HG02938 (cell line): ENCODE data around the gene SPRYD3.

Experiments used
- ATAC-seq: cut with Tn5 transposase; IDR thresholded peaks from one replicate; pipeline ENCODE4 v1.9.1; 2021; ENCODE audit warnings: mild to moderate bottlenecking, moderate library complexity; ENCODE audit not compliant: unreplicated experiment

Gene SPRYD3

DNA sequence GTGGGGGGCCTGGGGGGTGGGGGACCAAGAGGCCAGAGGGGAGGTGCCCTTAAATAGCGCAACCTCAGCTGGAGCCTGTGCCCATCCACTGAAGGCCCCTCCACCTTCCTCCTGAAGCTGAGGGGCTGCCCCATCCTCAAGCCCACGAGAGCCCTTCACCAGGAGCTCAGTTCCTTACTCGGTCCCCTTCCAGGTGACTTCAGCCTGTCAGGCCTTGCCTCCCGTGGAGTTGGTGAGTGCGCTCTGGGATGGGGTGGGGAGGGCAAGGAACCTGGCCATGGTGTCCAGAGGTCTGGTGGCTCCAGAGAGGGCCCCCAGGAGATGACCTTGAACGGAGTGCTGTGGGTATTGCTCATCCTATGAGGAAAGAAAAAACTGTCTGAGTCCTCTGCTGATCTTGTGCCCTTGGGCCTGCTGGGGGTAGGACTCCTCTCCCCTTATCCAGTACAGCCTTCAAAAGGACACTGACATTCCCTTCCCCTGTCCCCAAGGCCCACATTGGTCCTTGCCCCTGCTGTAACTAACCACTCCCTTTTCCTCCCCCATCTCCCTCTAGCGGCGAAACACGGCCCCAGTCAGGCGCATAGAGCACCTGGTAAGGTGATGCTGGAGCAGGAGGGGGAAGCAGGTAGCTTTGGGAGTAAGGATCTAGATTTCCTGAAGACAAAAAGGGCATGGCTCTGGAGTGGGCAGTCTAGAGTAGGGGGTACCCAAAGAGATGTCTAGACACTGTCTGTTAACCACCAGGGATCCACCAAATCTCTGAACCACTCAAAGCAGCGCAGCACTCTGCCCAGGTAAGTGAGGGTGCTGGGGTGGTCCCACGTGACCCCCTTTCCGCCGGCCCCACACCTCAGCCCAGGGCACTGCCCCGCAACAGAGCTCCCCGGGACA lies 25.7 kb downstream of the SPRYD3 start:
- ATAC-seq: no peak

DNA sequence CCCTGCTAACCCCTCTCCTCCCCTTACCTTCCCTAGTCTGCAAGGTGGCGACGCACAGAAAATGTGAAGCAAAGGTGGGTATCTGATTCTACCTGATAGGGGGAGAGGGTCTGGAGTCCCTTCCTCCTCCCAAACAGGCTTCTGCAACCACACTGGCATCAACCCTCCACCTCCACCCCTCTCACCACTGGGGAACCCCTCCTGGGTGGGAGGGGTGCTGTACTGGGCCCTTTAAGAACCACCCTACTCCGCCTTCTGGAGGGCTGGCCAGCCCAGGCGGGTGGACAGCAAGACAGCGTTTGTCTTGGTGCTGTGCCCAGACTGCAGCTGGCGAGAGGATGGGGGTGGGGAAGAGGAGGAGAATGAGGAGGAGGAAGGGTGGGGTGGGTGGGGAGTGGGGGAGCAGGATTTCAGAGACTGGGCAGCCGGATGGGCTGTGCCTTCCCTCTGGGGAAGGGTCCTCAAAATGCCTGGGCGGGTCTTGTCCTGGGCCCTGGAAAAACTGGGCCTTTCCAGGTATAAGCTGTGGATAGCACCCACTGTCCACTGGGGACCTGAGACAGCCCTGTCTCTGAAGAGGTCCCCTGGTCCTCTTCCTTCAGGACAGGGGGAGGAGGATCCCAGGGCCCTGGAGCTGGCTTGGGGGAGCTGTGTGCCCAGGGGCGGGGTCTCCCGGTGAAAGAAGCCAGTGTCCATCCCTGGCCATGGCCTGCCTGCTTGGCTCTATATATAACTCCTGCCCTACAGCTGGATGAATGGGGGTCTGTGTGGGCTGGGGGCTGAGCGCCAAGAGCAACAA lies 26.6 kb downstream of the SPRYD3 start:
- ATAC-seq: no peak

DNA sequence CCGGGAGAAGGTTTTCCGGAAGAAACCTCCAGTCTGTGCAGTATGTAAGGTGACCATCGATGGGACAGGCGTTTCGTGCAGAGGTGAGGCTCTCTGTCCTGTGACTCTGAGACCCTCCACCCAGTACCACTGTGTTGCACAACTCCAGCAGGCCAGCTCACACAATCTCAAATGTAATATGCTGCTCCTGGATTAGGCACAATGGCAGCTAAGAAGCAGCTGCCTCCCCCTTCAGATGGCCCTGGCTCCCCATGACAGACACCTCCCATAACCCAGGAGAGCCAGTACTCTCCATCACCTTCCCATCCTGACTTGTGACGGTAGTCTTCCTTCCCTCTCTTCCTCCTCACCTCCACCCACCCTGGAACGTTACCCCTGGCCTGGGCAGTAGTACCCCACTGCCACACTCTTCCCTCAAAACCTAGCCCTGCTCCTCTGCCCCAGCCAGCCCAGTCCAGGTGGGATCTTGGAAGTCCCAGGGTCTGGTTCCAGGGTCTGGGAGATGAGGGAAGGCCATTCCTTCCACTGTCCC lies 27.2 kb downstream of the SPRYD3 start:
- ATAC-seq: no peak

DNA sequence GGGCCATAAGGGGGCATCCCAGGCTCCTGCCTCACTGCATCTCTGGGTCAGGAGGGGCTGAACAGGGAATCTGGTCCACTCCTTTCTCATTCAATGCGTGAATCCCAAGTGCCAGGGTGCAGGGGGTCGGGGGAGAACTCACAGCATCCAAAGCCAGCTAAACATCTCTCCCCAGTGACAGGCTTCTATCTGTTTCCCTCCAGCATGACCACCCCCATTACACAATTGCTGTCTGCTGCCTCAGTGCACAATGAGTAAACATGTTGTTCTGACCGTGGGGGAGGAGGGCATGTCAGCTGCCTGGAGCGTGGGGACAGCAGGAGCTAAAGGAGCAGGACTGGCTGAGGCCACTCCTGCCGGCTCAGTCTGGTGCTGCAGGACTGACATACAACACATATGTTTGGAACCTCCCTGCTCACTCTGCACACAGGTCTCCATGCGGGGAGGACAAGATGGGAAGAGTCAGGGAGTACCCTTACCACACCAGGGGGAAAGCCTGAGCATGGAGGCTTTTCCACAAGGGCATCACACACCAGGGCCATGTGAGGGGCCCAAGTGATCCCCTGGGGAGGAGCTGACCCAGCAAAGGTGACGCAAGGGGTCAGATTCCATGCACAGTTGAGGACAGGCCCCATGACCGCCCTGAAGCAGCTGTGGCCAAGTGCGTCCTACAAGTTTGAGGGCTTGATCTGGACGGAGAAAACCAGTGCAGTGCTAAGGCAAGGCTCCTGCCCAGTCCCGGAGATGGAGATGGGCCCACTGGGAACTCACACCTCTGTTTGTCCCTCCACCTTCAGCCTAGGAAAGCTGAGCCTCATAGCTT lies 27.9 kb downstream of the SPRYD3 start:
- no peak for ATAC-seq

DNA sequence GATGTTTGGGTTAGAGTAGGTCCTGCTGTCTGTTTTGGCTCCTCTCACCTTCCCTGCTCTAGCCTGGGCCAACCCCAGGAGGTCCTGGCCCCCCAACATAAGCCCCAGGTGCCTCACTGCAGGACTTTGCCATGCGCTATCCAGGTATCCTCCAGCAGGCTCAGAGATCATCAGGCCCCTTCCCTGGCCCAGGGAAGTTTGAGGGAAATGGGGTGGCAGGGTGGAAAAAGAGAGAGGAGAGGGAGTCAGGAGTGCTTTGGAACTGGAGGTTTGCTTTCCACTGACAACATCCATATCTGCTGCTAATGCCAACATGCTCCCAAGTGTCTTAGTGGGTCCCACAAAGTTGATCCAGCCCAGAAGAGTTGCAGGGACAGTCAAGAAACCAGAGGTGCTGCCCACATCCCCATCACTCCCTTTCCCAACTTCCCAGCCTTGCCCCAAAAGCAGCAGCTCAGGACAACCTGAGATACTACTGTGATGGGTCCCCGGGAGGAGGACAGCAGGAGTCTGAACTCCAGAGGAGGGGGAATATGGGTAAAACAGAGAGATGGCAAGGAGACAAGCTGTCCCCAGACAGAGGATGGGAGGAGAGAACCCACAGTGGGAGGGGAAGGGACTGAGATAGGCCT lies 28.6 kb downstream of the SPRYD3 start:
- ATAC-seq: no peak

DNA sequence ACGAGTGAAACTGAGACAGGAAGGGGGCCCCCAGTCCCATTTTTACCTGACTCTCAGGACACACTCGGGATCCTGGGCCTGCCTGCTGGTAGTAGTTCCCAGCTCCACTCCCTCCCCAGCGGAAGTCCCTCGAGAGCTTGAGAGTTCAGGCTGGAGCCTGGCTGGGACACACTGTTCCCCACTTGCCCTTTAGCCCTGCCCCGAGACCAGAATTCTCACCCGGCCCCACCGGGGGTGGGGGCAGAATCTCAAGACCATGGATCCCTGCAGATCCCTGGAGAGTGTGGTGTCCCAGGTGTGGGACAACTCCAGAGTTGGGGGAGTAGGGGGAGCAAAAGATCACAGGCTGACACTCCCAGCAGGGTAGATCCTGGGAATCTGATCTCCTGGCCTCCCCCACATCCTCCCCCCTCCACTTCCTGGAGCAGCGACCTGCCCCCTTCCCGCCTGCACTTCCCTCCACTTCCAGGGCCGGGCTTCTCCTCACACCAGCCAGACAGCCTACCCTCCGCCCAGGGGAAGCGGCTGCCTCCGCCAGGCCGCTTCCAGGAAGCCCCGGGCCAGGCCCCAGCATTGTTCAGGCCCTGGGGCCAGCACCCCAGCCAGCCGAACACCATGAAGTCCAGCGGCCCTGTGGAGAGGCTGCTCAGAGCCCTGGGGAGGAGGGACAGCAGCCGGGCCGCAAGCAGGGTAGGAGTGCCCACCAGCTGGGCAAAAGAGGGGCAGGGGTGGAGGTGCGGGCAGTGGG lies 29.4 kb downstream of the SPRYD3 start, which contains the start of gene TNS2:
Gene TNS2 (plus strand): TSS at position 495 of the 748 bp plus-strand sequence. CDS start 121 bp downstream, at position 616.
- ATAC-seq: no peak

DNA sequence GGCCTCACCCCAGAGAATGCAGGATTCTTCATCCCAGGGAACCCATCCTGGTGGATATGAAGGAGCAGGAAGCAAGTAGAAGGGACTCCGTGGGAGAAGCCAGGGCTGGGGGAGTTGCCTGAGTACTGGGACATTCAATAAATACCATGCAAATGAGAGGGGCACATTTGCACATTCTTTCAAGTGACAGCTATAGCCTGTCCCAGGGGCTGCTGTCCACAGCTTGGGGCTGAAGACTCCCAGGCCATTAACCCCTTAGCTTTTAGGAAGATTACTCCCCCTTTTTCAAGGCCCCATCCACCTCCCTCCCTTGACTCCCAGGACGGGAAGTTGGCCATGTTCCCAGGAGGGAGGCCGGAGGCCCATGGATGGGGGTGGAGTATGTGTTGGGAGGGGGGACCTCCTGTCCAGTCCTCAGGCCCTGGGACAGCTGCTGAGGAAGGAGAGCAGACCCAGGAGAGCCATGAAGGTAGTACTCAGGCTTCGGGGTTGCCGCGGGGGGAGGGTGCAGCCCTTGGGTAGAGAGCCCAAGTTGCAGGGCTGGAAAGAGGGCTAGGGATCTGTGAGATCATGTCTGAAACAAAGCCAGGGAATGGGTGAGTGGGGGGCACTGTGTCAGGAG lies 30.3 kb downstream of the SPRYD3 start:
- no peak for ATAC-seq

DNA sequence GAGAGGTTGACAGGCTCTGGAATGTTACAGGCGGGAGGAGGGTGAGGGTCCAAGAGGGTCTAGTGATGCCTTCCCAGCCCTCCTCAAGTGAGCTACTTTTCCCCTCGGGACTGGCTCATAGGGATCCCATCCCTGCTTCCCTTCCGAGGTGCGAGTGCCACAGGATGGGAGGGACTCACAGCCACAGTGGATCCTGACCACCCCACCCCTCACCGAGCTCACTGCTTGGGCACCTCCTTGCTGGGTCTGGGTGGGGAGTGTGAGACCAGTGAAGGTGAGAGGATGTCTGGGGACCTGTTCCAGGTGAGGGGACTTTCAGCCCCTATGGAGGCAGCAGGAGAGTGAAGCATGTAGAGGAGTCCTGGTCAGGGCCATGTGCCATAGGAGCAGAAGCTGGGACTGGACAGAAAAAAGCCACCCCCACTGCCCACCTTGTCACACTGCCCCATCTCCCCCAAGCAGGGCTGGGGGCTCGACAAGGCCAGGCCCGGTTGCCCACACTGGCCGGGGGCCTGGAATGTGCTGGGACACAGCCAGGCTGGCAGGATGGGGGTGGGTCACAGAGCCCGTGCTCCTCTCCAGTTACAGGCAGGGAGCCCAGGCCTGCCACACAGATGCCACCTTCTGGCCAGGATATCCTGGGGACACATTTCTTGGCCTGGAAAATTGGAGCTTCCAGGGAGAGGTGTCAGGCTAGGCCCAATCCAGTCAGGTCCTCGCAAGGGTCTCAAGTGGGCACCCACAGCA lies 31.0 kb downstream of the SPRYD3 start:
- ATAC-seq: no peak

DNA sequence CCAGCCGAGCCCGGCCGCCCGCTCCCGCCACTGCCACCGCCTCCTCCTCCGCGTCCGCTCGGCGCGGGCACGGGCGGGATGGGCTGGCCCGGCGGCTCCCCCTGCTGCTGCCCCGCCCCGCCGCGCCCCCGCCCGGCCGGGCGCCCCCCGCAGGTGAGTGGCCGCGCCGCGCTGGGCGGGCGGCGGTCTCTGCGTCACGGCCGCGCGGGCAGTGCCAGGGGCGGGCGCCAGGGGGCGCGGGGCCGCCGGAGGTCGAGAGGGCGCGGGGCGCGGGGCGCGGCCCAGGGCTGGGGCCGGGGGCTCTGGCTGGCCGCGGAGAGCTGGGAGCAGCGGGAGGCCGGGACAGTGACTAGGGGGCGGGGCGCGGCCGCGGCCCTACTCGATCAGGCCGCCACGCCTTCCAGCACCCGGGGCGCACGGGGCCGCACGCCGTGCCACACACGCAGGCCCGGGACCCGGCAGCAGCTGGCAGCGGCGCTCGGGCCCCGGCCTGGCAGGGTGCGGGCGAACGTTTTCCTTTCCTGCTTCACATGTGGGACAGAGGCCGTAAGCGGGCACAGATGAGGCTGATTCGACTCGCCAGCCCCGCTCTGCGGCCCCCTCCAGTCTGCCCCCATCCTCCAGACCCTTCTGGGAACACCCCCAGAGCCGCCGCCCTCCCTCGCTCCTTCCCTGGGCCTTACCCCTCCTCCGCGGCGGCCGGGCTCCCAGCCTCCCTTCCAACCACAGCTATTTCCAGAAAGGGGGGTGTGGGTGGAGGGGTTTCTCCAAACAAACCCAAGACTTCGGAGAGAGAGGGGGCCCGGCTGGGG lies 31.8 kb downstream of the SPRYD3 start:
- ATAC-seq: no peak

DNA sequence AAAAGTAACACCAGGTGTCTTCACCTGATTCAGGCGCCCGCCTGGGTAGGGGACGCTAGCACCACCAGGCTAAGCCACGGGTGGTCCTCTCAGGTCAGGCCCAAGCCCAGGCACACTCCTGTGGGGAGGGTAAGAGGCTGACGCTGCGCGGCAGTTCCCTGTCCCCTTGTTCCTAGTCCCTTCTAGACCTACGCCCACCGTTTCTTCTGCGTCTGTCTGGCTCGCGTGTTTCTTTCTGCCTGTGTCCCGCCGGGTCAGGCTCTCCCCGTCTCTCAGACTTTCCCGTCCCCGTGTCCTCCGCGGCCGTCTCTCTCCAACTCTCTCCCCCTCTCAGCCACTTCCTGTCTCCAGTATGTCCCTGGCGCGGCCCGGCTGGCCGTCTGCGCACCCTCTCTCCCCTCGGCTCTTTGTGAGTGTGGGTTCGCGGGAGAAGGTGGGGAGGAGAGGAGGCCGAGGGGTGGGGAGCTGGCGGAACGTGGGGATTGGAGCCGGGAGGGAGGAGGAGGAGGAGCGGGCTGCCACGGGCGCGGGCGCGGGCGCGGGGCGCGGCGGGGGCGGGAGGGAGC lies 32.5 kb downstream of the SPRYD3 start:
- ATAC-seq: no peak

DNA sequence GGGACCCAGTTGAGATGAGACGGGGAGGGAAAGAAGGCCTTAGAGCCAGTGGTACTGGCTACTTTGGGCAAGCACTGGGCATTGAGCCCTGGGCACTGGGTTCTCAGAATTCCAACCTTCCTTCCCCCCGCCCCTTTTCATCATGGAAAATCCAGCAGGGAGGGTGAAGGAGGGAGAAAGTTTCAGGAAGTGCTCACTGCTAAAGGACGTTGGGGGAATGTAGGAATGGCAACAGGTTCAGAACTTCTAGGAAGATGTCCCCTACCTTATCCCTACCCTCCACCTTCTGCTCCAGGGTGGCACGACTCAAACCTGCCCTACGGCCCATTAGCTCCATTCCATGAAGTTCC lies 33.5 kb downstream of the SPRYD3 start:
- no peak for ATAC-seq

DNA sequence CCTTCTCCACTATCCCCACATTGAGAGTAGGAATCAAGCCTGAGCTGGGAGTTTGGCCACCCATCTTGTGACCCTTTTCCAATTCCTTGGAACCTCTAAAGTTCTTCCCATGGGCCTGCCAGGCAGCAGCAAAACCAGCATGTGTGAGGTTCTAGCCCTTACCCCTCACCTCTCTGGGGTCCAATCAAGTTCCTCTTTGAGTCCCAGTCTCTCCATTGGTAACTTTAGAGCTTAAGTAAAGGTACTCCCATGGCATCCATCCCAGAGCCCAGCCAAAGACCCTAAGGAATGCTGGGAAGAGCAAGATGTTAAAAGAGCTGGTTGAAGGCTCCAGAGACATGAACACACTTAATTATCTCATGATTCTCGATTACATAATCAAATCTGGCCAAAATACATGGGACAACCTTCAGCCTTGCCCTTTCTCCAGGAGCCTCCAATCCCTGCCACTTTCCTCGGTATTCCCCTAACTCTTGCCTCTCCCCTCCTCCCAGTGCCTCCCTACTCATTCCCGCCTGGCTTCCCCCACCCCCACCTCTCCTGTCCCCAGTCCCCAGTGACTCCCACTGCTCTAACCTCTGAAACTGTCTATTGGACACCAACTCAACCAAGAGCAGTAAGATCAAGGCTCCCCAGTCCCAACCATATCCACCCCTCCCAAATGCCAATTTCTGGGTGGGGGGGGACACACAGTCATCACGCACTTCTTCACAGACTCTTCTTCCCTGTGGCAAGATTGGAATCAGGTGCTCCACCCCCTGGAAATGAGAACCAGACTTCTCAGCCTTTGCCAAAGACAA lies 34.1 kb downstream of the SPRYD3 start:
- no peak for ATAC-seq

DNA sequence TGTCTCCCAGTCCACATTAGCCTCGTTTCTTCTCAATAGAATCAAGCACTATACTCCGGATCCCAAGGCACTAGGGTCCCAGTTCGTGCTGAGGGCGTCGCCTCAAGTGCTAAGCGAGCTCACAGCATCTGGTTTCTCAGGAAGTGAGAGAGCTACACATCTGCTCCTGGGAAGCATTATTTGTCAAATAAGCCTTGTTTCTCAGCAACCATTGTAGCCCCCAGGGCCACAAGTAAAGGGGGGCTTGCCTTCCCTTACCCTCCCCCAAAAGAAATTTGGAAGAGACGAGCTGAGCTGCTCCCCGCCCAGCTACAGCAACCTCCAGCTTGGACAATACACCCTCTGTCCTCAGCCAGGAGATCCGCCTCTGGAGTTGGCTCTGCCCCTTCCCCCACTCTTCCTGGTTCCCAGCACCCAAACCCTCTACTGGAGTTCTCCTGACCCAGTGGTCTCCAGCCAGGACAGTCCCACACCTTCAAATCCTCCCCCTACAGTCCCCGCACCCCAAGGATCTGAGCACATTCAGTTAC lies 35.1 kb downstream of the SPRYD3 start:
- ATAC-seq: no peak

DNA sequence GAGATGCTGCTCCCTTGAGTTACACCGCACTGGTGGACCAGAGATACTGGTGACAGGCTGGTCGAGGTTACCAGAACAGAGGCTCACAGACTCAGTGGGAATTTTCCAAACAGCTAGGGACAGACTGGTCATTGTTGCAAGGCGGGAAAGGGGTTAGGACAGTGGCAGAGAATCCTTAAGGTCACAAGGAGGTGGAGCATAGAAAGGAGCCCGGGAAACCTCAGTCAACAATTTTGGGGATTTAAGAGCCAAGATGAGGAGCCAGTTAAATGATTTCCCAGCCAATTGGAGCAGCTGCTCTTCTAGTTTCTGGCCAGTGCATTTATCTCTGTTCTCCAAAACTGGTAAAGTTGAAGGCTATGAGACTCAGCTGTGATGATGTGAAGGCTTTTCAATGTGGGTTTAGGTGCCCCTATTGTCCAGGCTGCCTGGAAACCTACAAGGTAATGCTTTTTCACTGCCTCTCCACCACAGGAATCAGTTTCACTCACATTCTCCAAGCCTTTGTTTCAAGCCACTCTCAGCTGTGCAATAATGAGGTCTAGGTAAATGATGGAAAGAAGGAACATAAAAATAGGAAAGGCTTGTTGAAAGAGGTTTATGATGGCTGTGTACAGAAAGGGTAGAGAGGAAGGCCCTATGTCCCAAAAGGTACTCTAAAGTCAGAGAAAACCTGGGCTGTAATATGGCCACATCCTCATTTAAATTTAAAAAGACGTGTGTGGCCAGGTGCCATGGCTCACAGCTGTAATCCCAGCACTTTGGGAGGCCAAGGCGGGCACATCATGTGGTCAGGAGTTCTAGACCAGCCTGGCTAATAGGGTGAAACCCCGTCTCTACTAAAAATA lies 36.4 kb downstream of the SPRYD3 start:
- ATAC-seq: no peak

DNA sequence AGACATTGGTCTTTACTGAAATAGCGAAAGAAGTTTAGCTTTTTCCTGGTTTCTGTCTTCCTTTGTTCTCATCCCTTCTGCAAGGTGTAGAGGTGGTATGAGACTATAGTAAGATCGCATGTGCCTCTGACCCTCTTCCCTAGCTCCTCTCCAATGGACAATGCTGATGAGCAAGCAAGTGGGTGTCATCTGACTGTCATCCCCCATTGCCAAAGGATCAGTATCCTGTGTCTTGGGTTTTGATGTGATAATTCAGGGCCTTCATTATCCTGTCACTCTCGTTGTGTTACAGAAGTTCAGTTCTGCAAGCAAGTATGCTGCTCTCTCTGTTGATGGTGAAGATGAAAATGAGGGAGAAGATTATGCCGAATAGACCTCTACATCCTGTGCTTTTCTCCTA lies 39.3 kb downstream of the SPRYD3 start:
- no peak for ATAC-seq
